ENCODE results near the gene ARHGEF9.
"Not testable (repeated sequence)": the region's sequence is repeated elsewhere in the genome, so short reads cannot be mapped to it uniquely, and the experiment has no call there.

ARHGEF9 gene

GRCh38 chrX:63812823-63813222 is 27.8 kb upstream of the ARHGEF9 start:
- Histone ChIP-seq H3K9me2 (replicated peaks; ENCODE audit: insufficient read depth, low read length) (no peaks in the 10 kb centered on the region), H3F3A (ENCODE audit: insufficient read depth, low read length) (no peaks in the 10 kb centered on the region), H3K4me2 (ENCODE audit: low read depth, low read length) (no peak overlapping the region), H3K9me3 (replicated peaks; ENCODE audit: insufficient read depth, low read length) (no peaks in the 10 kb centered on the region), H3K36me3 (replicated peaks; ENCODE audit: insufficient read depth, low read length) (no peaks in the 10 kb centered on the region), H3K4me1 (ENCODE audit: low read length) (no peaks in the 10 kb centered on the region), H3K4me3 (ENCODE audit: low read length) (no peak overlapping the region), H4K20me1 (ENCODE audit: insufficient read depth, low read length) (no peaks in the 10 kb centered on the region), H3K9ac (ENCODE audit: low read length) (no peak overlapping the region), H3K27me3 (replicated peaks; ENCODE audit: insufficient read depth, low read length) (no peaks in the 10 kb centered on the region), H2AFZ (ENCODE audit: low read length) (no peak overlapping the region), H3K27ac (ENCODE audit: low read length) (no peak overlapping the region), H3K79me2 (ENCODE audit: low read length) (no peaks in the 10 kb centered on the region)
- TF ChIP-seq CTCF (IDR thresholded peaks at IDR 0.05; ENCODE audit: low read length) (no peak), EZH2phosphoT487 (IDR thresholded peaks at IDR 0.05; ENCODE audit: low read length) (no peak), EZH2 (optimal IDR thresholded peaks at IDR 0.05; ENCODE audit: low read depth, low read length) (no peak)
- no peak for DNase-seq

GRCh38 chrX:63810746-63811145 is 25.7 kb upstream of the ARHGEF9 start:
- no peaks in the 10 kb centered on the region for H3K9me2 ChIP-seq (replicated peaks; ENCODE audit: insufficient read depth, low read length)
- no peaks in the 10 kb centered on the region for H3F3A ChIP-seq (ENCODE audit: insufficient read depth, low read length)
- H4K20me1 ChIP-seq (ENCODE audit: insufficient read depth, low read length) = no peaks in the 10 kb centered on the region
- H3K4me2 ChIP-seq (ENCODE audit: low read depth, low read length) = no peak overlapping the region
- no peak overlapping the region for H3K9ac ChIP-seq (ENCODE audit: low read length)
- no peaks in the 10 kb centered on the region for H3K4me1 ChIP-seq (ENCODE audit: low read length)
- no peak overlapping the region for H2AFZ ChIP-seq (ENCODE audit: low read length)
- TF ChIP-seq EZH2 (optimal IDR thresholded peaks at IDR 0.05; ENCODE audit: low read depth, low read length) = no peak
- TF ChIP-seq CTCF (IDR thresholded peaks at IDR 0.05; ENCODE audit: low read length) = no peak
- TF ChIP-seq EZH2phosphoT487 (IDR thresholded peaks at IDR 0.05; ENCODE audit: low read length) = no peak
- no peak overlapping the region for H3K27ac ChIP-seq (ENCODE audit: low read length)
- H3K4me3 ChIP-seq (ENCODE audit: low read length) = no peak overlapping the region
- no peaks in the 10 kb centered on the region for H3K9me3 ChIP-seq (replicated peaks; ENCODE audit: insufficient read depth, low read length)
- H3K36me3 ChIP-seq (replicated peaks; ENCODE audit: insufficient read depth, low read length) = no peaks in the 10 kb centered on the region
- no peak for DNase-seq
- no peaks in the 10 kb centered on the region for H3K79me2 ChIP-seq (ENCODE audit: low read length)
- H3K27me3 ChIP-seq (replicated peaks; ENCODE audit: insufficient read depth, low read length) = no peaks in the 10 kb centered on the region

- Histone ChIP-seq H3K9me2 (replicated peaks; ENCODE audit: insufficient read depth, low read length) (no peaks in the 10 kb centered on the region), H3K79me2 (ENCODE audit: low read length) (no peaks in the 10 kb centered on the region), H4K20me1 (ENCODE audit: insufficient read depth, low read length) (no peaks in the 10 kb centered on the region), H3K9ac (ENCODE audit: low read length) (no peak overlapping the region), H3K36me3 (replicated peaks; ENCODE audit: insufficient read depth, low read length) (no peaks in the 10 kb centered on the region), H3K27ac (ENCODE audit: low read length) (no peak overlapping the region), H3K9me3 (replicated peaks; ENCODE audit: insufficient read depth, low read length) (no peaks in the 10 kb centered on the region), H3F3A (ENCODE audit: insufficient read depth, low read length) (no peaks in the 10 kb centered on the region), H3K4me2 (ENCODE audit: low read depth, low read length) (no peak overlapping the region), H3K4me3 (ENCODE audit: low read length) (no peak overlapping the region), H2AFZ (ENCODE audit: low read length) (no peak overlapping the region), H3K27me3 (replicated peaks; ENCODE audit: insufficient read depth, low read length) (no peaks in the 10 kb centered on the region), H3K4me1 (ENCODE audit: low read length) (no peaks in the 10 kb centered on the region)
- DNase-seq = no peak
- TF ChIP-seq EZH2 (optimal IDR thresholded peaks at IDR 0.05; ENCODE audit: low read depth, low read length) = no peak
- TF ChIP-seq CTCF (IDR thresholded peaks at IDR 0.05; ENCODE audit: low read length) = no peak
- TF ChIP-seq EZH2phosphoT487 (IDR thresholded peaks at IDR 0.05; ENCODE audit: low read length) = no peak
Measured at GRCh38 chrX:63809173-63809572, 24.2 kb upstream of the ARHGEF9 start.

GRCh38 chrX:63795406-63795805 is 10.4 kb upstream of the ARHGEF9 start:
- not testable (repeated sequence) for H3K27me3 ChIP-seq (replicated peaks; ENCODE audit: insufficient read depth, low read length); H2AFZ ChIP-seq (ENCODE audit: low read length); H3K9me2 ChIP-seq (replicated peaks; ENCODE audit: insufficient read depth, low read length); DNase-seq; H3K4me2 ChIP-seq (ENCODE audit: low read depth, low read length); H3K36me3 ChIP-seq (replicated peaks; ENCODE audit: insufficient read depth, low read length); H3F3A ChIP-seq (ENCODE audit: insufficient read depth, low read length); H3K4me1 ChIP-seq (ENCODE audit: low read length); H3K4me3 ChIP-seq (ENCODE audit: low read length); H3K27ac ChIP-seq (ENCODE audit: low read length); H3K9ac ChIP-seq (ENCODE audit: low read length); H4K20me1 ChIP-seq (ENCODE audit: insufficient read depth, low read length); H3K79me2 ChIP-seq (ENCODE audit: low read length); H3K9me3 ChIP-seq (replicated peaks; ENCODE audit: insufficient read depth, low read length)
